GM21717 (cell line): ENCODE data around the gene SGMS1.

Experiments
- ATAC-seq: cut with Tn5 transposase; IDR thresholded peaks from one replicate; pipeline ENCODE4 v1.9.1; 2021; ENCODE audit warnings: mild to moderate bottlenecking, moderate library complexity; ENCODE audit not compliant: unreplicated experiment

Gene SGMS1

GRCh38 chr10:50407076-50407801 lies 216.5 kb downstream of the SGMS1 start:
- ATAC-seq: no peak

DNA sequence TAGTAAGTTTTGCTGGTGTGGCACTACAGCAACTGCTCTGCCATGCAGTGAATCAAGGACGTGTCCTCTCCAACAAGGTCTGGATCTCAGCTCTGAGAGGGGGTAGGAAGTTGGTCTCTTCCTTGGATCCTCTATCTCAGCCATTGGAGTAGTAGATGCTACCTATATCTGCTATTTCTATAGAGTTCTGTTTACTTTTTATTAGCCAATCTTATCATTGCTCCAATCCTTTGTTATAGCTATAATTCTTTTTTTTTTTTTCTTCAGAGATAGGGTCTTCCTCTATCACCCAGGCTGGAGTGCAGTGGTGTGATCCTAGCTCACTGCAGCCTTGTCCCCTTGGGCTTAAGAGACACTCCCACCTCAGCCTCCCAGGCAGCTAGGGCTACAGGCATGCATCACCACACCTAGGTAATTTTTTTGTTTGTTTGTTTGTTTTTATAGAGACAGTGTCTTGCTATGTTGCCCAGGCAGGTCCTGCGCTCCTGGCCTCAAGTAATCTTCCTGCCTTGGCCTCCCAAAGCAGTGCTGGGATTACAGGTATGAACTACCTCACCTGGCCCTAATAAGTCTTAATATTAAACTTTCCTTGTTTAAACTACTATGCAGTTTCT lies 217.2 kb downstream of the SGMS1 start:
- no peak for ATAC-seq

DNA sequence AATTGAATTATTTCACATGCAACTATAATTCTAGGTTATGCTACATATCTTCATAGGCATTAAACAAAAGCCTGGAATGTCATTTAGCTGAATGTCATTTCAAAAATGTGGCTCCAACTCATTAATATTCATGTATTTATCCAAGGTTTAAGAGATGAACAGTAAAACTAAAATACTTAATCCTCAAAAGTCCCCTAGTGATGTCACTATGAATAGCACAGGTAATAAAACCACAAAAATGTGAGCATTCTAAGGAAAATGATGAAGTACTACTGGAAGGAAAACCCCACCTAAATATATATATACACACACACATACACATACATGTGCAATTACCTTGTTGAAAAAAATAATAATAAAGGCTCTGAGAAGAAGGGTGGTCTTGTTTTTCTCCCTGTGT lies 218.0 kb downstream of the SGMS1 start:
- ATAC-seq: no peak

DNA sequence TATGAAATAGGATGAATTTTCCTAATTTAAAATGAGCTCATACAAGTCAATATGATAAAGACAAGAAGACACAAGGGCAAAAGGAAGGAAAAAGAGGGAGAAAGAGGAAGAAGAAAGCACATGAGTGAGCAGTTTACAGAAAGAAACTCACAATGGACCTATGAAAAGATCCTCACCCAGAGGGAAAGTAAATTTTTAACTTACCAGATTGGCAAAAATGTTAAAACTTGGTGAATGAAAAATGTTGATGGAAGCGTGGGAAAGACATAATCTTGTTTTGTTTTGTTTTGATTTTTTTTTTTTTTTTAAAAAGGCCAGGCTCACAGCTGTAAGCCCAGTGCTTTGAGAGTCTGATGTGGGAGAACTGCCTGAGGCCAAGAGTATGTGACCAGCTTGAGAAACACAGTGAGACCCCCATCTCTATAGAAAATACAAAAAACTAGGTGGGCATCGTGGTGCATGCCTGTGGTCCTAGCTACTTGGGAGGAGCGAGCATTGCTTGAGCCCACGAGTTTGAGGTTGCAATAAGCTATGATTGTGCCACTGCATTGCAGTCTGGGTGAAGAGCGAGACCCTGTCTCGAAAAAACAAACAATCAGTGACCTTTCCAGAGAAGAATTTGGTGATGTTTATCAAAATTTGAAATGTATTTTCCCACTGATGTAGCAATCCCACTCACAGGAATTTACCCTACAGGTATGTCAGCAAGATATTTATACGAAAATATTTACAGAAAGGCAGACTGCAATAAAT lies 219.6 kb downstream of the SGMS1 start:
- ATAC-seq: no peak

GRCh38 chr10:50403074-50403473 lies 220.7 kb downstream of the SGMS1 start:
- ATAC-seq: no peak

DNA sequence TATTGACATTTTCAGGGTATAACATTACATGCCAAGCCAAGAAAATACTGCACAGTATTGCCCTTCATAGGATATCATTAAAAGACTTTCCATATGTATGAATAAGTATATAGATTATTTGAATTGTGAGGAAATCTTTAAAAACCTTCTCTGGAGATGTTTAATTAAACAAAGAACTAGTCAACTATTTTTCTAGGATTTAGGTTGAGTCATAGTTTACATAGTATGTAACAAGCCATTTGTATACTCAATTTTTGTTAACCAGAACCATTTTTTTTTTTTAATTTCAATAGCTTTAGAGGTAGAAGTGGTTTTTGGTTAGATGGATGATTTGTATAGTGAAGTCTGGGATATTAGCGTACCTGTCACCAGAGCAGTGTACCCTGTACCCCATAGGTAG lies 221.3 kb downstream of the SGMS1 start:
- no peak for ATAC-seq

DNA sequence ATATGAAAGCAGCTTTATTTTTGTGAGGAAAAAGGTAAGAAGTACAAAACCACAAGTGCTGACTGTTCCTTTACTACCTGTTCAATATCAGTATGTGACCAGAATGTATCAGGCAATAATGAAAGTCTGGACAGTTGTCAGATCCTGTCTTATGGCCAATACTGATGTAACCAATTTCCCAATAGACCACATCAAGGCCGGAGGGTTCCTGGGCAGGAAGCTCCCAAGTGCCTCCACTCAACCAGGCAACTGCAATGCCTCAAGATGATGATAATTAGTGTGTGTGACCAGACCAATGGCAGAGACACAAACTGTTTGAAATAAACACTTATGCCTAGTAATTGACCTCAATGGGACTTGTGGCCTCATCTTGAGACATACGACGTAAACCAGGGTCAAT lies 223.1 kb downstream of the SGMS1 start:
- ATAC-seq: no peak

GRCh38 chr10:50398823-50399222 lies 224.9 kb downstream of the SGMS1 start:
- no peak for ATAC-seq

- no peak for ATAC-seq
These were observed 225.4 kb downstream of the SGMS1 start for GRCh38 chr10:50398381-50398780.

DNA sequence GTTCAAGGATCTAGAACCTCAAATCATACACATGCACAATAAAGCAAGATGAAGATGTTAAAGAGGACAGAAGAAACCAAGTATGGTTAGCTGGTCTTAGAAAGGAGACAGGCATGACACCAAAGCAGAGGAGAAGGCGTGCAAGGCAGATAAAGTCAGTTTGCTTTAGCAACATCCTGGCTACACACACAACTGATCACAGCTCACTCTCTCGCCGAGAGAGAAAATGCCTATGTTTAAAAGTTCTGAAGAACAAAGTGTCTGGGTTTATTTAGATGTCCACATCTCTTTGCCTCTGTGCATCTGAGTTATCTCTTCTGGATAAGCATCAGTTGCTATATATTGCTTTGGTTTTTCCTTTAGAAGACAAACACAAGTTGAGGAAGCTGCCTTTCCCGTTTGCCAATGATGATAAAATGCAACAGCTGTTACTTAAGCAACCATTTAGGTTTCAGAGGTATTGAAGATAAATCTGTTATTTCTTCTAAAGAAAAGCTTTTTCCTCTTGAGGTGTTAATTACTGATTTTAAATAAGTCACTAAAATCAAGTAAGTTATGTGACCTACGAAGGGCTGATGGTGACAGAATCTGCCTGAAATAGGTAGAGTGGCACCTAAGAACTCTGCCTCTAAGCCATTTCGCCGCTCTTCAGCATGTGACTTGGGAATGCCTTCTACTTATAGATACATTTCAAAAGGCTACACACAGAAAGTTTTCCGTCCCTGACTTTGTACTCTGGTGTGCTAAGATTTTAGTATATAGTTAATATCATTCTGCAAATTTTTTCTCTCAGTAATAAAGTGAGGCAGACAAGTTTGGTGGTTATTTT lies 226.2 kb downstream of the SGMS1 start:
- peak; percentile 32 for ATAC-seq

DNA sequence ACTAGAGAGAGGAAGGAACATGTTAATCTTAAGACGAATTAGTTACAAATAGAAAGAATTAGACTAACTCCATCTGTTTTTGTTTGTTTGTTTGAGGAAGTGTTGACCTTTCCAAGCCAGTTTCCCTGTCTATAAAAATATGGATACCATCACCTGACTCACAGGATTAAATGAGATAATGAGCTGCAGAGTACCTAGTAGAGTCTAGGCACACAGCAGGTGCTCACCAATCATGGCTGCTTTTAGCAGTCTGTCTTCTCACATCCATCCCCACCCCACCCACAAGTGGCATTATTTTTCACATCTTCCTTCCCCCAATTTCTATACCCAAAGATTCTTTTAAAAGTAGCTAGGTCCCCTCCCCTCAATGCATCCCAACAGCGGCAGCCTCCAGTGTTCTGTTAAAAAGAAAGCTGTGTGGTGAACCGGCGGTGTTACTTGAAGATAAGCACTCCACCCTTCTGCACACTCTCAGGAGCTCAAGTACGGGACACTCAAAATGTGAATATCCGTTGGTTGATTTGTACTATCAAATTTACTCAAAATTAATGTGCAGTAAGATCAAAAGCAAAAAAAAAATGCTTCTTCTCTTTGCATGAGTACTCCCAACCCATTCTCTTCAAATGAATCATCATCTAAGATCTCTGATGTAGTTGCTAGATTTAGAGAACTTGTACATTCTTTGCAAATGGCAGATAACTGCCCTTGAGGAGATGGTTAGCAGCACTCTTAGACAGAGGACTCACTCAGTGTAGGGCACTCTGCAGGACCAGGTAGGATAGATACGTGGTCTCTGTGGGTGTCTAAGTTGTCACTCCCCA lies 227.1 kb downstream of the SGMS1 start:
- peak; percentile 67 for ATAC-seq

- no peak for ATAC-seq
These were observed 227.9 kb downstream of the SGMS1 start for GRCh38 chr10:50395851-50396250.

- no peak for ATAC-seq
These were observed 228.5 kb downstream of the SGMS1 start for GRCh38 chr10:50395271-50395670.

- no peak for ATAC-seq
These were observed 228.9 kb downstream of the SGMS1 start for GRCh38 chr10:50394832-50395231.

DNA sequence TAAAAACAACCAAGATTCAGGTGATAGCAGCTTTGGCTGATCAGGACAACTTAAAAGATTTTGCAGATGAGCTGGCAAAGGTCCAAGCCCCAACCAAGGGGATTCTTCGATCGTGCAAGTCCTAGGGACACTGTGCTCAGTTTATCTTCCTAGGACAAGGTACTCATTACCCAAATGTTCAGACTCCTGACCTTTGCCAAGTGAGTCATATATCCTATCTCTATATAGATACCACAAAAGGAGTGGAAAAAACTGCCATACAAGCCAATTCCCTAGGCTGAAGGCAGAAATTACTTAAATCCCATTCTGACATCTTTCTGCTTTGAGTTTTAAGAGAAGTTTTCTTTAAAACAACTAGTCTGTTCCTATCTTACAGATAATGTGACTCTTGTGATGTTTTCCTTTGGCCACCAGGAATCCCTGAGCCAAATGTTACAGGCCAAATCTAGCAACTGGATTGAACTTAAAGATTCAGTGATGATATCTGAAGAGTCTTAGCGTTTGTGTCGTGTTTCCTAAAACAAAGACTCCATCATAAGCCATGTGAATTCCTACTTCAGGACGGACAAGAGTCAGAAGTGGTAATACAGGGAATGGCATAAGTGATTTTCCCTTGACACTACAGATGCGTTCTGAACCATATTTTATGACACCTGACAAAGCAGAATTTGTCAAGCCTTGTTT lies 229.8 kb downstream of the SGMS1 start:
- ATAC-seq: no peak

- ATAC-seq: no peak
These were observed 230.6 kb downstream of the SGMS1 start for GRCh38 chr10:50392966-50393718.

GRCh38 chr10:50392426-50392825 lies 231.3 kb downstream of the SGMS1 start:
- no peak for ATAC-seq

- no peak for ATAC-seq
These were observed 233.5 kb downstream of the SGMS1 start for GRCh38 chr10:50390302-50390701.

DNA sequence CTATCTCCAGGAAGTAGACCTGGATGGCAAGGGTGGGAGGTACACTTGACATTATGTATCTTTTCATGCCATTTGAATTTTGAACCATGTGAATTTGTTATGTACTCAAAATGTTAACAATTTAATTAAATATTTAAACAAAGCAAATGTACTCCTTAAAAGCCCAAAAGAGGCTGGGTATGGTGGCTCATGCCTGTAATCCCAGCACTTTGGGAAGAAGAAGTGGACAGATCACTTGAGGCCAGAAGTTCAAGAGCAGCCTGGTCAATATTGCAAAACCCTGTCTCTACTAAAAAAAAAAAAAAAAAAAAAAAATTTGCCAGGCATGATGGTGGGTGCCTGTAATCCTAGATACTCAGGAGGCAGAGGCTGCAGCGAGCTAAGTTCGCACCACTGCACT lies 235.6 kb downstream of the SGMS1 start:
- no peak for ATAC-seq
